GM19238 (cell line): ENCODE measurements around the gene INCENP.
"Not testable (repeated sequence)": the region's sequence is repeated elsewhere in the genome, so short reads cannot be mapped to it uniquely, and the experiment has no call there.

Experiments used
- DNase-seq: peaks from one replicate; pipeline ENCODE4 v3.0.0; 2011; ENCODE audit warnings: low spot score; ENCODE audit not compliant: insufficient read length

Gene INCENP

DNA sequence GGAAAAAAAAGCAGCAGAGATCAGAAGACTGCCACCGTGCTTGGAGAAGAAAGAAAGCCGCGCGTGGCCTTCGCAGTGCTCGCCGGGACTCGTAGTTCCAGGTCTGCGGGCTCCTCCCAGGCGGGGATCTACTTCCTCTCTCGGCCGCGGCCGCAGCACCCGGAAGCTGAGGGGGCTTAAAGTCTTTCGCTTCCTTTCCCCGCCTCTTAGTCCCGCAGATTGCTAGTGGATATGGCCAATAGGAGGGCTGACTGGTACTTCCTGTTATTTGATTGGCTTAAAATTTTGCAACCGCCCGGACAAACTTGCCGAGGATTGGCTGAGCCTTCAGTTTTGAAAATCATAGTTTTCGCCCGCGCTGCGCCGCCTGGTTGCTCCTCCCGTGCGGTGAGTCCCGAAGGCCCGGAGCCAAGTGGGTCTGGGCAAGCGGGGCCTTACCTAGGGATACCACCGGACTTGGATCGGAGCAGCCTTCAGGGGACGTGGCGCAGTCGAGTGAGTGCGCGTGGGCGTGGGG, at the start of gene INCENP:
TSS of gene INCENP (plus strand) at position 343 of the 517 bp plus-strand sequence. CDS start 4,151 bp downstream, outside the sequence.
- peak; percentile 92 for DNase-seq

DNA sequence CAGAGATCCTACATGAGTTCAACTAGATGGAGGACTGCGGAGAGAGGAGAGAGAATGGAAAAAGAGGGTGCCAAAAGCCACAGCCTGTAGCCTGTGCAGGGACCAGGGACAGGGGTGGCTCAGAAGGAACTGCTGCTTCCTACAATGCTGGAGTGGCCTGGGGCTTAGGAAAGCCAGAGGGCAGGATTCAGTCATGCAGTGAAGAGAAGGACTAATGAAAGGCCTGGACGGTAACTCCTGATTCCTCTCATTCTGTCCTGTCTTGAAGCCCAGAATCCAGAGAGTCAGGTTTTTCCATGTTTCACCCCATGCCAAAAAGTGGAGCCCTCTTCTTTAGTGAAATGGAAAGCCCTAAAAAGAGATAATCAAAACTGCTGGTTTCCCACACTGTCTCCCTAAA, 48.4 kb upstream of the INCENP start:
- DNase-seq, result no peak

GRCh38 chr11:62077132-62077531, 46.7 kb upstream of the INCENP start:
- no peak for DNase-seq

- DNase-seq, result peak; percentile 32
Observed at GRCh38 chr11:62081378-62082291, 42.2 kb upstream of the INCENP start.

- no peak for DNase-seq
Observed at GRCh38 chr11:62082292-62082657, 41.5 kb upstream of the INCENP start.

DNA sequence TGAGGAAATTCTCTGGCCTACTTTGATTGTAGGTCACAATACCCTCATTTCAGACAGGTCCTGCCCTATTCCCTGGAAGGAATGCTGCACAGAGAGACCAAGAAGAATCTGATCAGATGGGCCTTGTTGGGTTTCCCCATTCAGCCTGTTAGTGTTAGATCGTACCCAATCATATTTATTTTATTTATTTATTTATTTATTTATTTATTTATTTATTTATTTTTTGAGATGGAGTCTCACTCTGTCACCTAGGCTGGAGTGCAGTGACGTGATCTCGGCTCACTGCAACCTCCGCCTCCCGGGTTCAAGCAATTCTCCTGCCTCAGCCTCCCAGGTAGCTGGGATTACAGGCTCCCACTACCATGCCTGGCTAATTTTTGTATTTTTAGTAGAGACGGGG, 39.0 kb upstream of the INCENP start:
- not testable (repeated sequence) for DNase-seq

GRCh38 chr11:62087694-62088093, 36.1 kb upstream of the INCENP start:
- no peak for DNase-seq

- no peak for DNase-seq
Observed at GRCh38 chr11:62088331-62088933, 35.4 kb upstream of the INCENP start.

DNA sequence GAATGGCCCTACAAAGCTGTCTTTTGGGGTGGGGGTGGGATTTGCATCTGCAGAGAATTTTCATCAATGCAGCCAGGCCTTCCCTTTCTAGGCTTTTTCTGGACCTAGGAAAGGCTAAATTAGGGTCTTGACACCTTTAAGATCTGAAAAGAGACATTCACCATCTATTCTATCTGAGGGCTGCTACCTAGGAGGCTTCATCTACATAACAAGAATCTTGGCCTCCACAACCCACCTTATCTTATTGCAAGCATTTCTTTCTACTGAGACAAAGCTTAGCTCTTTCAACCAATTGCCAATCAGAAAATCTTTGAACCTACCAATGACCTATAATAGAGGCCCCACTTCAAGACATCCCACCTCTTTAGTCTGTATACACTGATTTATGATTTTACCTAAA, 20.7 kb upstream of the INCENP start:
- DNase-seq, result no peak

GRCh38 chr11:62103986-62104385, 19.8 kb upstream of the INCENP start:
- no peak for DNase-seq

GRCh38 chr11:62104816-62105653, 18.8 kb upstream of the INCENP start:
- no peak for DNase-seq

- no peak for DNase-seq
Observed at GRCh38 chr11:62105667-62106191, 18.1 kb upstream of the INCENP start.

DNA sequence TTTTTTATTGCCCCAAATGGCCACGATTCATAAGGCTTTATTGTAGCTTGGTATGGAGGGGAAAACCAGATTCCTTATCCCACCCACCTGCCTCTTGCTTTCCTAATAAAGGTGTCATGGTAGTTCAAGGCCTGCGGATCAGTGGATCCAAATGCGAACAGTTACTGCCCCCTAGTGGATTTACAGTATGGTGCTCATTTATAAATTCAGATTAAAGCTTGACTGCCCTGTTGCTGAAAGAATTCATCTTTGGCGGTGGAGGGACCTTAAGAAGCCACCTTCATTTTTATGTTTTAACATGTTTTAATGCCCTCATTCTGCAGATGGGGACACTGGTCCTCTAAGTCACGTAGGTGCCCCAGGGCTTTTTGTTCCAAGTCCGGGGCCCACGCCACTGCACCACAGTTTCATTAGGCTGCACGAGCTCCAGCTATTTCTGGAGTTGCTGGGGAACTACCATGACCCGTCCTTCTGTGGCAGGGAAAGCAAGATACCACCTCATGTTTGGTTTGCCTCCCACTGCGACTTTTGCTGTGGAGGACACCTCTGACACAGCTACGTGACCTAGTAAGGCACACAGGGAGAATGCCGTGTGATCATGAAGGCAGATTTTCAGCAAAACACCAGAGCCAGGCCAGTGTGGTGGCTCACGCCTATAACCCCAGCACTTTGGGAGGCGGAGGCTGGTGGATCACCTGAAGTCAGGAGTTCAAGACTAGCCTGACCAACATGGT, 15.6 kb upstream of the INCENP start:
- no peak for DNase-seq

DNA sequence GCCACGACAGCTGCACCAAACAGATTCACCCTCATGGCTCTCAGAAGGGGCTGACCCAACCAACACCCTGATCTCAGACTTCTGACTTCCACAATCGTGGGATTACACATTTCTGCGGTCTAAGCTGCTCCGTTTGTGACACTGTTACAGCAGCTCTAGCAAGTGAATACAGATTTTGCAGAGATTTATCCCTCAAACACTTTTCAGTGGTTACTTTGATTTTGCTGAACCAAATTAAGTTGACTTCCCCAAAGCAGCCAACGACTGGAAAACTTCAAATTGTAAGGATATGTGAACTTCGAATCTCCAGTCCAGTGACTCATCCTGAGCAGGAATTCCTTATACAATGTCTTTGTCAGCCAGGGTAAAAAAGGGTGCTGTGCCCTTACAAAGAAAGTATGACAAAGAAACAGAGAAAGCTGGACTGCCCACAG, 14.8 kb upstream of the INCENP start:
- DNase-seq, result no peak

DNA sequence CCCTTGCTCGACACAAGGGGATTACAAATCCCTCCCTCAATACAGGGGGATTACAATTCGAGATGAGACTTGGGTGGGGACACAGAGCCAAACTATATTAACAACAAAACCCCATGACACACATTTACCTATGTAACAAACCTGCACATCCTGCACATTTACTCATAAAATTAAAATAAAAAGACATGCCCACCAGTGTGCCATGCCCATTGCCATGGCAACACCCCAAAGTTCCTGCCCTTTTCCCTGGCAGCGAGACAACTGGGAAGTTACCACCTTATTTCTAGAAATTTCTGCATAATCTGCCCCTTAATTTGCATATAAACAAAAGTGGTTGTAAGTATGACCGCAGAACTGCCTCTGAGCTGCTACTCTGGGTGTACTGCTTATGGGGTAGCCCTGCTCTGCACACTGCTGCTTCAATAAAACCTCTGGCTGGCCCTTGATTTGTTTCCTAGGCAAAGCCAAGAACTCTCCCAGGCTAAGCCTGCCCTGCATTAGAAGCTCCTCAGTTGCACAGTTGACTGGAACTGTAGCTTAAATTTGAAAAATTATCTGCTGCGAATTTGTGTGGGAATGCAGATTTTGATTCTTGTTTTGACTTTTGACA, 8.6 kb upstream of the INCENP start:
- no peak for DNase-seq

- no peak for DNase-seq
Observed at GRCh38 chr11:62116451-62116850, 7.4 kb upstream of the INCENP start.

- no peak for DNase-seq
Observed at GRCh38 chr11:62119569-62119968, 4.2 kb upstream of the INCENP start.

DNA sequence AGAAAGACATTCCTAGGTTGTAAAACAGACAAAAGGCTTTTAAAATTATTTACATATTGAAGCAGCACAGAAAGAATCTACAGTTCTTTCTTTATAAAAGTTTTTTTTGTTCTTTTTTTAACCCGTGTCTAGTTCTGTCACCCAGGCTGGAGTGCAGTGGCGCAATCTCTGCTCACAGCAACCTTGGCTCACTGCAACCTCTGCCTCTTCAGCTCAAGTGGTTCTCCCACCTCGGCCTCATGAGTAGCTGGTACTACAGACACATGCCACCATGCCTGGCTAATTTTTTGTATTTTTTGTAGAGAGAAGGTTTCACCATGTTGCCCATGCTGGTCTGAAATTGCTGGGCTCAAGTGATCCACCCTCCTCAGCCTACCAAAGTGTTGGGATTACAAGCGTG, 3.8 kb upstream of the INCENP start:
- DNase-seq, result no peak

DNA sequence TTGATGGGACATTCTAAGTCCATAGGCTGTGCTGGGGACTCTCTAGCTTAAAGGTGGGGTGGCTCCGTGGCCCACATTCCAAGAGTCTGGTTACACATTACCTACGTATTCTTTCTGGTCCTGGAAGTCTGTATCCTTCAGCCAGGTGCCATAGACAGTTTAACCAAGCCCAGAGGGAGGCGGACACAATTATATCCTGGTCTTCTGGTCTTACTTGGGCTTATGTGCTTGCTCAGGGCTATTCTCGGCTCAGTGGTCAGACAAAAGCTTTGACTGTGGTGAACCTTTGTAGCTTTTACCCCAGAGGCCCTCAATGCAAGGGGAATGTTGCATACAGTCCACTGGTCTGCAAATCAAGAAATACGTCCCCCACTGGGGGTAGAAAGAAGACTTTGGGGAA, 3.4 kb upstream of the INCENP start:
- no peak for DNase-seq

- DNase-seq, result no peak
Observed at GRCh38 chr11:62122076-62122475, 1.7 kb upstream of the INCENP start.
